Liver (tissue), 9 donors: Measurements from ENCODE around the gene SH3PXD2A. TPM values are rescaled to one million over a fixed set of nuclear protein-coding genes. Genes with fewer than 3 reads are reported as not detected.

Experiments used
- DNase-seq: peaks from one replicate; pipeline ENCODE4 v3.0.0-alpha.2; 2017; ENCODE audit warnings: low spot score
- H3K27ac ChIP-seq, 2 donors: one replicate each; pipeline ENCODE4 v1.7.0; 2013; ENCODE audit warnings: inconsistent platforms in 2 of 2, low read length in 2 of 2, control low read depth in 1 of 2, low read depth in 1 of 2, mild to moderate bottlenecking in 1 of 2
- H3K27me3 ChIP-seq, 4 donors: one replicate each; pipeline versions ENCODE4 v1.6.1 to v1.7.0; 2013; ENCODE audit warnings: low read length in 3 of 4, inconsistent platforms in 1 of 4, mild to moderate bottlenecking in 1 of 4, moderate library complexity in 1 of 4; ENCODE audit not compliant: control insufficient read depth in 4 of 4, insufficient read depth in 4 of 4
- H3K36me3 ChIP-seq, 4 donors: one replicate each; pipeline versions ENCODE4 v1.6.1 to v1.7.0; 2013; ENCODE audit warnings: low read length in 3 of 4, mild to moderate bottlenecking in 3 of 4, low read depth in 1 of 4, moderate library complexity in 1 of 4; ENCODE audit not compliant: control insufficient read depth in 4 of 4, insufficient read depth in 3 of 4
- H3K4me1 ChIP-seq, 4 donors: one replicate each; pipeline versions ENCODE4 v1.6.1 to v1.7.0; 2013; ENCODE audit warnings: low read length in 3 of 4, mild to moderate bottlenecking in 3 of 4, moderate library complexity in 1 of 4; ENCODE audit not compliant: control insufficient read depth in 4 of 4, insufficient read depth in 4 of 4
- H3K4me3 ChIP-seq, 3 donors: one replicate each; pipeline versions ENCODE4 v1.6.1 to v1.7.0; 2013; ENCODE audit warnings: low read length in 3 of 3, control low read depth in 1 of 3, low read depth in 1 of 3, mild to moderate bottlenecking in 1 of 3
- H3K9ac ChIP-seq, 2 donors: one replicate each; pipeline ENCODE4 v1.7.0; 2013; ENCODE audit warnings: low read length in 2 of 2, mild to moderate bottlenecking in 2 of 2, moderate library complexity in 2 of 2, control low read depth in 1 of 2, low read depth in 1 of 2
- H3K9me3 ChIP-seq, 4 donors: one replicate each; pipeline versions ENCODE4 v1.6.1 to v1.7.0; 2013; ENCODE audit warnings: low read length in 3 of 4; ENCODE audit not compliant: control insufficient read depth in 4 of 4
- ATF3 ChIP-seq: IDR thresholded peaks from 2 replicates; pipeline ENCODE4 v1.6.1; 2016; ENCODE audit warnings: antibody characterized with exemption
- CTCF ChIP-seq: fragments of 150-350 bp; IDR thresholded peaks from 2 replicates; pipeline ENCODE4 v1.5.1; 2017; ENCODE audit warnings: improper control_type of control experiment, low read depth, low read length; ENCODE audit not compliant: missing input control
- EGR1 ChIP-seq, 2 donors: IDR thresholded peaks; 2 replicates each; pipeline ENCODE4 v1.6.1; 2016 to 2018; ENCODE audit warnings: antibody characterized with exemption in 2 of 2, low read depth in 2 of 2
- FOXA1 ChIP-seq: IDR thresholded peaks from 2 replicates; pipeline ENCODE4 v1.6.1; 2016; ENCODE audit warnings: antibody characterized with exemption
- FOXA2 ChIP-seq: IDR thresholded peaks from 2 replicates; pipeline ENCODE4 v1.6.1; 2016; ENCODE audit warnings: antibody characterized with exemption
- GABPA ChIP-seq, 2 donors: IDR thresholded peaks in 1 of 2; conservative IDR thresholded peaks in 1 of 2; 2 replicates each; pipeline ENCODE4 v1.6.1; 2016; ENCODE audit warnings: antibody characterized with exemption in 2 of 2, mild to moderate bottlenecking in 1 of 2, moderate library complexity in 1 of 2
- HNF4A ChIP-seq, 2 donors: conservative IDR thresholded peaks; 2 replicates each; pipeline ENCODE4 v1.6.1; 2016; ENCODE audit warnings: antibody characterized with exemption in 2 of 2, mild to moderate bottlenecking in 2 of 2
- HNF4G ChIP-seq: IDR thresholded peaks from 2 replicates; pipeline ENCODE4 v1.6.1; 2016; ENCODE audit warnings: antibody characterized with exemption
- JUND ChIP-seq, 2 donors: IDR thresholded peaks; 2 replicates each; pipeline ENCODE4 v1.6.1; 2016; ENCODE audit warnings: antibody characterized with exemption in 2 of 2
- MAX ChIP-seq: IDR thresholded peaks from 2 replicates; pipeline ENCODE4 v1.6.1; 2016; ENCODE audit warnings: antibody characterized with exemption
- NR2F2 ChIP-seq: IDR thresholded peaks from 2 replicates; pipeline ENCODE4 v1.6.1; 2016; ENCODE audit warnings: antibody characterized with exemption
- RAD21 ChIP-seq, 2 donors: IDR thresholded peaks; 2 replicates each; pipeline ENCODE4 v1.6.1; 2016; ENCODE audit warnings: antibody characterized with exemption in 2 of 2, mild to moderate bottlenecking in 2 of 2
- REST ChIP-seq: IDR thresholded peaks from 2 replicates; pipeline ENCODE4 v1.6.1; 2016; ENCODE audit warnings: antibody characterized with exemption, mild to moderate bottlenecking
- RXRA ChIP-seq, 2 donors: IDR thresholded peaks; 2 replicates each; pipeline ENCODE4 v1.6.1; 2017 to 2018; ENCODE audit warnings: antibody characterized with exemption in 2 of 2, mild to moderate bottlenecking in 1 of 2
- SP1 ChIP-seq: IDR thresholded peaks from 2 replicates; pipeline ENCODE4 v1.6.1; 2018; ENCODE audit warnings: antibody characterized with exemption, mild to moderate bottlenecking
- TAF1 ChIP-seq: conservative IDR thresholded peaks from 2 replicates; pipeline ENCODE4 v1.6.1; 2016; ENCODE audit warnings: antibody characterized with exemption, mild to moderate bottlenecking
- YY1 ChIP-seq: IDR thresholded peaks from 2 replicates; pipeline ENCODE4 v1.6.1; 2016; ENCODE audit warnings: antibody characterized with exemption, mild to moderate bottlenecking
- ZBTB33 ChIP-seq: IDR thresholded peaks from 2 replicates; pipeline ENCODE4 v1.6.1; 2016; ENCODE audit warnings: antibody characterized with exemption
- WGBS: extraction: QIAGEN DNeasy Blood & Tissue Kit; methylation state at CpG from one replicate; pipeline ENCODE4 v1.1.7; 2013; 5-methylcytosine and 5-hydroxymethylcytosine counted together
- polyA plus RNA-seq, 2 donors: library from polyadenylated mRNA; stranded (reverse) in 1 of 2; unstranded in 1 of 2; fragments of 200-250 nt in 1 of 2; fragments of >200 nt in 1 of 2; fragmentation: Nextera tagmentation in 1 of 2; extraction: Ambion mirVana in 1 of 2; gene quantifications; one replicate each; pipeline versions ENCODE4 v1.2.1 to v1.2.3, GENCODE V29; 2013 to 2015
- total RNA-seq, 2 donors: library from RNA; depleted of rRNA; stranded (reverse); fragments of >200 nt; gene quantifications; one replicate each; pipeline ENCODE4 v1.2.3, GENCODE V29; 2014
- donor health status: healthy.
- donor health status: healthy.
- donor health status: healthy.
- donor health status: healthy.
- donor health status: healthy.

Gene SH3PXD2A
- total and polyA plus RNA-seq, 4 donors = 0.82 to 5.5 (median 3.9) TPM

GRCh38 chr10:103669944-103670343, 185.4 kb downstream of the SH3PXD2A start:
- no peak for TF ChIP-seq SP1
- TF ChIP-seq FOXA2 = no peak
- no peak for TF ChIP-seq TAF1
- TF ChIP-seq HNF4A (conservative IDR thresholded peaks at IDR 0.05) = no peak
- TF ChIP-seq ATF3 = no peak
- TF ChIP-seq CTCF = no peak
- TF ChIP-seq JUND (IDR thresholded peaks at IDR 0.05) = no peak
- no peak for TF ChIP-seq NR2F2
- TF ChIP-seq FOXA1 = no peak
- TF ChIP-seq MAX = no peak
- no peak for TF ChIP-seq GABPA (IDR thresholded peaks at IDR 0.05 in 1 of 2, conservative IDR thresholded peaks at IDR 0.05 in 1 of 2)
- TF ChIP-seq YY1 = no peak
- no peak for TF ChIP-seq REST
- TF ChIP-seq EGR1 (IDR thresholded peaks at IDR 0.05; ENCODE audit: low read depth in 2 of 2) = no peak
- TF ChIP-seq ZBTB33 = no peak
- no peak for TF ChIP-seq HNF4G
- TF ChIP-seq RXRA (IDR thresholded peaks at IDR 0.05) = no peak
- TF ChIP-seq RAD21 (IDR thresholded peaks at IDR 0.05) = no peak
- no peak overlapping the region for H3K9ac ChIP-seq
- no peaks in the 10 kb centered on the region for H3K27me3 ChIP-seq
- DNase-seq = no peak
- no peak overlapping the region for H3K4me3 ChIP-seq
- no peaks in the 10 kb centered on the region for H3K9me3 ChIP-seq
- no peak overlapping the region for H3K27ac ChIP-seq
- WGBS = 93% methylated on average over 2 of the region's 2 CpGs
- H3K4me1 ChIP-seq = peaks cover 0 to 16% (median 13%) of the 10 kb centered on the region in 4 donors
- H3K36me3 ChIP-seq = no peaks in the 10 kb centered on the region
